GM18520 (cell line): ENCODE results near the gene MOB3B.

Source experiments
- ATAC-seq: cut with Tn5 transposase; IDR thresholded peaks from one replicate; pipeline ENCODE4 v1.9.1; 2021; ENCODE audit not compliant: unreplicated experiment

MOB3B gene

GRCh38 chr9:27529316-27530278 is at the start of gene MOB3B:
MOB3B (minus strand) TSS chr9:27529814; CDS start chr9:27455550, 74,264 bp downstream.
- ATAC-seq = peak; percentile 60

GRCh38 chr9:27573634-27574590 is 44.3 kb upstream of the MOB3B start:
- ATAC-seq = peak; percentile 75

- peak; percentile 51 for ATAC-seq
These were observed 43.5 kb upstream of the MOB3B start, which contains the start of gene C9orf72 for GRCh38 chr9:27572918-27573633. C9orf72 (minus strand) TSS chr9:27573481; CDS start chr9:27567120, 6,361 bp downstream.

GRCh38 chr9:27572566-27572917 is 42.9 kb upstream of the MOB3B start:
- ATAC-seq = peak; percentile 30

- ATAC-seq = no peak
These were observed 42.4 kb upstream of the MOB3B start for GRCh38 chr9:27572061-27572460.

- no peak for ATAC-seq
These were observed 41.4 kb upstream of the MOB3B start for GRCh38 chr9:27571011-27571410.

- no peak for ATAC-seq
These were observed 39.8 kb upstream of the MOB3B start for GRCh38 chr9:27569406-27569805.

- ATAC-seq = no peak
These were observed 36.5 kb upstream of the MOB3B start for GRCh38 chr9:27566118-27566517.

- no peak for ATAC-seq
These were observed 36.1 kb upstream of the MOB3B start for GRCh38 chr9:27565696-27566095.

- no peak for ATAC-seq
These were observed 35.1 kb upstream of the MOB3B start for GRCh38 chr9:27564670-27565069.

GRCh38 chr9:27563738-27564430 is 34.3 kb upstream of the MOB3B start:
- no peak for ATAC-seq

GRCh38 chr9:27561685-27562084 is 32.1 kb upstream of the MOB3B start:
- ATAC-seq = peak; percentile 57

- no peak for ATAC-seq
These were observed 30.8 kb upstream of the MOB3B start for GRCh38 chr9:27560457-27560856.

GRCh38 chr9:27558307-27558706 is 28.7 kb upstream of the MOB3B start:
- ATAC-seq = no peak

GRCh38 chr9:27556470-27556869 is 26.9 kb upstream of the MOB3B start:
- no peak for ATAC-seq

GRCh38 chr9:27554712-27555111 is 25.1 kb upstream of the MOB3B start:
- no peak for ATAC-seq

GRCh38 chr9:27549196-27549755 is 19.7 kb upstream of the MOB3B start:
- no peak for ATAC-seq

- no peak for ATAC-seq
These were observed 18.6 kb upstream of the MOB3B start for GRCh38 chr9:27548055-27548741.

- ATAC-seq = no peak
These were observed 15.9 kb upstream of the MOB3B start for GRCh38 chr9:27545471-27545870.
